OCI-LY7 (cell line): ENCODE measurements around the gene LRP5.
"Not testable (repeated sequence)": the region's sequence is repeated elsewhere in the genome, so short reads cannot be mapped to it uniquely, and the experiment has no call there.

ENCODE experiments used
- EZH2phosphoT487 ChIP-seq: fragments of 200-600 bp; sonication (generic); IDR thresholded peaks from 2 replicates; pipeline ENCODE4 v1.6.1; 2018; ENCODE audit warnings: low read depth, borderline replicate concordance, mild to moderate bottlenecking, mixed run types, antibody characterized with exemption, low read length, moderate library complexity, mixed read lengths
- TF ChIP-seq, protein P1 (sequence below): fragments of 200-600 bp; sonication (generic); conservative IDR thresholded peaks from 2 replicates; pipeline ENCODE4 v1.5.1; 2014; ENCODE audit warnings: mild to moderate bottlenecking, antibody characterized with exemption, low read length, moderate library complexity, mixed read lengths

- TF ChIP-seq, protein P1, sequence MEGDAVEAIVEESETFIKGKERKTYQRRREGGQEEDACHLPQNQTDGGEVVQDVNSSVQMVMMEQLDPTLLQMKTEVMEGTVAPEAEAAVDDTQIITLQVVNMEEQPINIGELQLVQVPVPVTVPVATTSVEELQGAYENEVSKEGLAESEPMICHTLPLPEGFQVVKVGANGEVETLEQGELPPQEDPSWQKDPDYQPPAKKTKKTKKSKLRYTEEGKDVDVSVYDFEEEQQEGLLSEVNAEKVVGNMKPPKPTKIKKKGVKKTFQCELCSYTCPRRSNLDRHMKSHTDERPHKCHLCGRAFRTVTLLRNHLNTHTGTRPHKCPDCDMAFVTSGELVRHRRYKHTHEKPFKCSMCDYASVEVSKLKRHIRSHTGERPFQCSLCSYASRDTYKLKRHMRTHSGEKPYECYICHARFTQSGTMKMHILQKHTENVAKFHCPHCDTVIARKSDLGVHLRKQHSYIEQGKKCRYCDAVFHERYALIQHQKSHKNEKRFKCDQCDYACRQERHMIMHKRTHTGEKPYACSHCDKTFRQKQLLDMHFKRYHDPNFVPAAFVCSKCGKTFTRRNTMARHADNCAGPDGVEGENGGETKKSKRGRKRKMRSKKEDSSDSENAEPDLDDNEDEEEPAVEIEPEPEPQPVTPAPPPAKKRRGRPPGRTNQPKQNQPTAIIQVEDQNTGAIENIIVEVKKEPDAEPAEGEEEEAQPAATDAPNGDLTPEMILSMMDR: not testable (repeated sequence)
- not testable (repeated sequence) for TF ChIP-seq EZH2phosphoT487
Measured at GRCh38 chr11:68475626-68476025, 163.2 kb downstream of the LRP5 start.
